Ishikawa (cell line): ENCODE results near the gene GPR17.

ENCODE experiments used
- CEBPB ChIP-seq: IDR thresholded peaks from 2 replicates; pipeline ENCODE4 v1.6.1; 2012
- CREB1 ChIP-seq: IDR thresholded peaks from 2 replicates; pipeline ENCODE4 v1.6.1; 2012; ENCODE audit warnings: low read depth
- EGR1 ChIP-seq: IDR thresholded peaks from 2 replicates; pipeline ENCODE4 v1.6.1; 2012
- EP300 ChIP-seq: IDR thresholded peaks from 2 replicates; pipeline ENCODE4 v1.6.1; 2012; ENCODE audit warnings: borderline replicate concordance
- NFIC ChIP-seq: IDR thresholded peaks from 2 replicates; pipeline ENCODE4 v1.6.1; 2012
- RAD21 ChIP-seq: IDR thresholded peaks from 2 replicates; pipeline ENCODE4 v1.6.1; 2012; ENCODE audit warnings: low read depth
- TCF12 ChIP-seq: IDR thresholded peaks from 2 replicates; pipeline ENCODE4 v1.6.1; 2012; ENCODE audit warnings: low read depth
- TEAD4 ChIP-seq: IDR thresholded peaks from 2 replicates; pipeline ENCODE4 v1.6.1; 2012
- YY1 ChIP-seq: IDR thresholded peaks from 2 replicates; pipeline ENCODE4 v1.6.1; 2012; ENCODE audit warnings: low read depth
- ZBTB7A ChIP-seq: IDR thresholded peaks from 2 replicates; pipeline ENCODE4 v1.6.1; 2012; ENCODE audit warnings: low read depth
- TF ChIP-seq, protein P1 (sequence below): IDR thresholded peaks from 2 replicates; pipeline ENCODE4 v1.6.1; 2012; ENCODE audit warnings: low read depth, mild to moderate bottlenecking

DNA sequence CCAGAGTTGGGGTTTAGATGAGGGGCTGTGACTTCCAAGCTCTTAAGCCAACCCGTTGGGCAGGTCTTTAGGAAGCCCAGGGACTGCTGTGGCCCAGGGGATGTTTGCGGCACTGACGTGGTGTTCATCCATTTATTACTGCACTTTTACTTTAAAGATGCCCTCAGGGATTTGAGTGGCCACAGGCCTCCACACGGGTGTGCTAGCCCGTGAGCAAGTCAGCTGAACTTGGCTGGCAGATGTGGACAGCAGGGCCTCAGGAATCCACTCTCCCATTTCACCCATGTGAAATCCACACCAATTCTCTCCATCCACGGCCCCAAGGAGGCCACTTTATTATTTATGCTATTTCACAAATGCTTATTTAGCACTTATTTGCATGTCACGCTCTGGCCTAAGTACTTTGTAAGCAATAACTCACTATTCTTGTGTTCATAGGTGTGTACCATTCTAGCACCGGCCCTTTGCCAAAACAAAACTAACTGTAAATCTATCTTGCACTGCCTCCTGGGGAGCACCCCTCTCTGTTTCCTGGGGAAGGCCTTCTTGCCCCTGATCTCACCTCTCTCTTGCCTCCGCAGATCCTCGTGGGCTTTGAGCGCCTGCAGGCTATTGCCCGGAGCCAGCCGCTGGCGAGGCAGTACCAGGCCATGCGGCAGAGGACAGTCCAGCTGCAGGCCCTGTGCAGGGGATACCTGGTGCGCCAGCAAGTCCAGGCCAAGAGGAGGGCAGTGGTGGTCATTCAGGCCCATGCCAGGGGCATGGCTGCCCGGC lies 39.1 kb upstream of the GPR17 start:
- TF ChIP-seq TCF12: no peak
- TF ChIP-seq EP300: no peak
- no peak for TF ChIP-seq TEAD4
- TF ChIP-seq EGR1: no peak
- no peak for TF ChIP-seq NFIC
- TF ChIP-seq YY1: no peak
- no peak for TF ChIP-seq RAD21
- TF ChIP-seq ZBTB7A: no peak
- TF ChIP-seq CREB1: no peak
- TF ChIP-seq CEBPB: no peak
- TF ChIP-seq, protein P1, sequence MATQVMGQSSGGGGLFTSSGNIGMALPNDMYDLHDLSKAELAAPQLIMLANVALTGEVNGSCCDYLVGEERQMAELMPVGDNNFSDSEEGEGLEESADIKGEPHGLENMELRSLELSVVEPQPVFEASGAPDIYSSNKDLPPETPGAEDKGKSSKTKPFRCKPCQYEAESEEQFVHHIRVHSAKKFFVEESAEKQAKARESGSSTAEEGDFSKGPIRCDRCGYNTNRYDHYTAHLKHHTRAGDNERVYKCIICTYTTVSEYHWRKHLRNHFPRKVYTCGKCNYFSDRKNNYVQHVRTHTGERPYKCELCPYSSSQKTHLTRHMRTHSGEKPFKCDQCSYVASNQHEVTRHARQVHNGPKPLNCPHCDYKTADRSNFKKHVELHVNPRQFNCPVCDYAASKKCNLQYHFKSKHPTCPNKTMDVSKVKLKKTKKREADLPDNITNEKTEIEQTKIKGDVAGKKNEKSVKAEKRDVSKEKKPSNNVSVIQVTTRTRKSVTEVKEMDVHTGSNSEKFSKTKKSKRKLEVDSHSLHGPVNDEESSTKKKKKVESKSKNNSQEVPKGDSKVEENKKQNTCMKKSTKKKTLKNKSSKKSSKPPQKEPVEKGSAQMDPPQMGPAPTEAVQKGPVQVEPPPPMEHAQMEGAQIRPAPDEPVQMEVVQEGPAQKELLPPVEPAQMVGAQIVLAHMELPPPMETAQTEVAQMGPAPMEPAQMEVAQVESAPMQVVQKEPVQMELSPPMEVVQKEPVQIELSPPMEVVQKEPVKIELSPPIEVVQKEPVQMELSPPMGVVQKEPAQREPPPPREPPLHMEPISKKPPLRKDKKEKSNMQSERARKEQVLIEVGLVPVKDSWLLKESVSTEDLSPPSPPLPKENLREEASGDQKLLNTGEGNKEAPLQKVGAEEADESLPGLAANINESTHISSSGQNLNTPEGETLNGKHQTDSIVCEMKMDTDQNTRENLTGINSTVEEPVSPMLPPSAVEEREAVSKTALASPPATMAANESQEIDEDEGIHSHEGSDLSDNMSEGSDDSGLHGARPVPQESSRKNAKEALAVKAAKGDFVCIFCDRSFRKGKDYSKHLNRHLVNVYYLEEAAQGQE: no peak
